PFSK-1 (cell line): ENCODE measurements around the gene MSI2.

Experiments
- FOXP2 ChIP-seq: optimal IDR thresholded peaks from 2 replicates; pipeline ENCODE3; 2011; ENCODE audit warnings: borderline replicate concordance, control low read depth, inconsistent platforms; ENCODE audit not compliant: insufficient read depth; ENCODE audit errors: extremely low read length, extremely low read depth
- POLR2AphosphoS5 ChIP-seq: IDR thresholded peaks from 2 replicates; pipeline ENCODE4 v1.6.1; 2012; ENCODE audit warnings: low read depth, mild to moderate bottlenecking, control low read depth, low read length, moderate library complexity
- REST ChIP-seq, 2 experiments: IDR thresholded peaks; 2 replicates each; pipeline versions ENCODE4 v1.6.1 to v1.8.0; 2011 to 2012; ENCODE audit warnings: low read depth in 2 of 2, low read length in 2 of 2, control low read depth in 1 of 2, inconsistent platforms in 1 of 2, mild to moderate bottlenecking in 1 of 2, moderate library complexity in 1 of 2; ENCODE audit not compliant: insufficient read depth in 1 of 2
- SIN3A ChIP-seq: IDR thresholded peaks from 2 replicates; pipeline ENCODE4 v1.6.1; 2012; ENCODE audit warnings: mild to moderate bottlenecking, low read length, moderate library complexity, borderline replicate concordance; ENCODE audit not compliant: insufficient read depth
- TAF1 ChIP-seq: IDR thresholded peaks from 2 replicates; pipeline ENCODE4 v1.6.1; 2012; ENCODE audit warnings: low read length, control low read depth, borderline replicate concordance; ENCODE audit not compliant: insufficient read depth

MSI2 gene

GRCh38 chr17:57388131-57388725 is 131.9 kb downstream of the MSI2 start:
- TF ChIP-seq SIN3A, result no peak
- no peak for TF ChIP-seq TAF1
- no peak for TF ChIP-seq POLR2AphosphoS5
- no peak for TF ChIP-seq FOXP2
- no peak for TF ChIP-seq REST (IDR thresholded peaks at IDR 0.05; ENCODE audit: insufficient read depth in 1 of 2, low read depth in 2 of 2, low read length in 2 of 2)

- TF ChIP-seq TAF1, result no peak
- TF ChIP-seq REST (IDR thresholded peaks at IDR 0.05; ENCODE audit: insufficient read depth in 1 of 2, low read depth in 2 of 2, low read length in 2 of 2), result no peak
- no peak for TF ChIP-seq FOXP2
- TF ChIP-seq SIN3A, result no peak
- no peak for TF ChIP-seq POLR2AphosphoS5
Measured at GRCh38 chr17:57389473-57389872, 133.2 kb downstream of the MSI2 start.

GRCh38 chr17:57391076-57391825 is 134.9 kb downstream of the MSI2 start:
- no peak for TF ChIP-seq REST (IDR thresholded peaks at IDR 0.05; ENCODE audit: insufficient read depth in 1 of 2, low read depth in 2 of 2, low read length in 2 of 2)
- no peak for TF ChIP-seq TAF1
- TF ChIP-seq FOXP2, result no peak
- no peak for TF ChIP-seq POLR2AphosphoS5
- no peak for TF ChIP-seq SIN3A

- no peak for TF ChIP-seq TAF1
- no peak for TF ChIP-seq FOXP2
- TF ChIP-seq SIN3A, result no peak
- no peak for TF ChIP-seq POLR2AphosphoS5
- TF ChIP-seq REST (IDR thresholded peaks at IDR 0.05; ENCODE audit: insufficient read depth in 1 of 2, low read depth in 2 of 2, low read length in 2 of 2), result no peak
Measured at GRCh38 chr17:57391857-57392471, 135.6 kb downstream of the MSI2 start.
